ENCODE measurements around the gene SYNE1.
"Not testable (repeated sequence)": the region's sequence is repeated elsewhere in the genome, so short reads cannot be mapped to it uniquely, and the experiment has no call there.

Gene SYNE1

GRCh38 chr6:152625213-152625612, 11.9 kb downstream of the SYNE1 start:
- no peak for DNase-seq

GRCh38 chr6:152614776-152615175, 22.4 kb downstream of the SYNE1 start:
- DNase-seq = not testable (repeated sequence)

GRCh38 chr6:152609125-152609670, 28.0 kb downstream of the SYNE1 start:
- no peak for DNase-seq

- no peak for DNase-seq
These were observed 31.2 kb downstream of the SYNE1 start for GRCh38 chr6:152605941-152606340.

- no peak for DNase-seq
These were observed 31.8 kb downstream of the SYNE1 start for GRCh38 chr6:152605342-152605741.

- DNase-seq = no peak
These were observed 33.3 kb downstream of the SYNE1 start for GRCh38 chr6:152603911-152604310.

- DNase-seq = no peak
These were observed 37.1 kb downstream of the SYNE1 start for GRCh38 chr6:152600022-152600421.

GRCh38 chr6:152598901-152599537, 38.1 kb downstream of the SYNE1 start:
- DNase-seq = no peak

GRCh38 chr6:152598421-152598820, 38.7 kb downstream of the SYNE1 start:
- DNase-seq = no peak

- no peak for DNase-seq
These were observed 40.4 kb downstream of the SYNE1 start for GRCh38 chr6:152596726-152597125.

- no peak for DNase-seq
These were observed 41.7 kb downstream of the SYNE1 start for GRCh38 chr6:152595499-152595898.

- no peak for DNase-seq
These were observed 42.5 kb downstream of the SYNE1 start for GRCh38 chr6:152594701-152595100.

- DNase-seq = no peak
These were observed 48.7 kb downstream of the SYNE1 start for GRCh38 chr6:152588456-152588855.

- no peak for DNase-seq
These were observed 49.7 kb downstream of the SYNE1 start for GRCh38 chr6:152587473-152587872.

GRCh38 chr6:152585236-152585635, 51.9 kb downstream of the SYNE1 start:
- DNase-seq = no peak

- no peak for DNase-seq
These were observed 53.3 kb downstream of the SYNE1 start for GRCh38 chr6:152583888-152584287.

- no peak for DNase-seq
These were observed 60.6 kb downstream of the SYNE1 start for GRCh38 chr6:152576525-152576924.

- no peak for DNase-seq
These were observed 61.5 kb downstream of the SYNE1 start for GRCh38 chr6:152575621-152576150.

GRCh38 chr6:152575161-152575560, 62.0 kb downstream of the SYNE1 start:
- no peak for DNase-seq

- DNase-seq = no peak
These were observed 63.4 kb downstream of the SYNE1 start for GRCh38 chr6:152573762-152574161.

GRCh38 chr6:152572338-152573088, 64.6 kb downstream of the SYNE1 start:
- no peak for DNase-seq

GRCh38 chr6:152571943-152572337, 65.2 kb downstream of the SYNE1 start:
- DNase-seq = no peak

GRCh38 chr6:152571089-152571488, 66.1 kb downstream of the SYNE1 start:
- no peak for DNase-seq
